ENCODE results near the gene HOGA1. TPM values are rescaled to one million over a fixed set of nuclear protein-coding genes. Genes with fewer than 3 reads are reported as not detected.
"Not testable (repeated sequence)": the region's sequence is repeated elsewhere in the genome, so short reads cannot be mapped to it uniquely, and the experiment has no call there.

The HOGA1 gene
- total RNA-seq, 2 experiments from 2014 or later = not detected

- no peaks in the 10 kb centered on the region for H3K27me3 Mint-ChIP-seq
- CTCF ChIA-PET = interaction anchor here (0.7 to 1.3 kb wide), 3 partner anchors 28 to 143 kb away, joined by 3 to 5 read pairs (median 3); partner anchors contain the start of gene ANKRD2
- peak; percentile 64 for DNase-seq
- H3K4me1 Mint-ChIP-seq (ENCODE audit: low read depth) = peaks cover 17% of the 10 kb centered on the region
- H3K36me3 Mint-ChIP-seq = peaks cover 20% of the 10 kb centered on the region
- peak overlapping the region; percentile 77 for H3K27ac Mint-ChIP-seq
- intact Hi-C loops (cut with micrococcal nuclease) = loop anchor here (1.0 kb wide), 1 partner anchor 8 kb away; the partner anchor contains the start of gene PI4K2A
- POLR2A ChIA-PET = interaction anchor here (1.2 kb wide), 1 partner anchor 8 kb away, joined by 9 read pairs; the partner anchor contains the start of gene PI4K2A
- H3K4me3 Mint-ChIP-seq = peak overlapping the region; percentile 21
- no peaks in the 10 kb centered on the region for H3K9me3 Mint-ChIP-seq
Observed at GRCh38 chr10:97648562-97649404, 64.6 kb downstream of the HOGA1 start.

GRCh38 chr10:97649405-97649750 lies 65.2 kb downstream of the HOGA1 start:
- peak overlapping the region; percentile 21 for H3K4me3 Mint-ChIP-seq
- DNase-seq, H3K27me3 Mint-ChIP-seq, H3K9me3 Mint-ChIP-seq: not testable (repeated sequence)
- peaks cover 23% of the 10 kb centered on the region for H3K36me3 Mint-ChIP-seq
- peak overlapping the region; percentile 77 for H3K27ac Mint-ChIP-seq
- intact Hi-C loops (cut with micrococcal nuclease) = loop anchor here (1.0 kb wide), 1 partner anchor 9 kb away; the partner anchor contains the start of gene PI4K2A
- CTCF ChIA-PET = interaction anchor here (1.1 to 1.3 kb wide), 2 partner anchors 28 to 77 kb away, joined by 3 to 5 read pairs; partner anchors contain the start of gene ANKRD2
- POLR2A ChIA-PET = interaction anchor here (1.2 kb wide), 1 partner anchor 9 kb away, joined by 9 read pairs; the partner anchor contains the start of gene PI4K2A
- peaks cover 17% of the 10 kb centered on the region for H3K4me1 Mint-ChIP-seq (ENCODE audit: low read depth)

- ChIA-PET POLR2A (no interaction called here), CTCF (no interaction called here)
- DNase-seq = no peak
- Mint-ChIP-seq H3K4me3 (no peak overlapping the region), H3K27me3 (no peaks in the 10 kb centered on the region), H3K4me1 (ENCODE audit: low read depth) (peaks cover 17% of the 10 kb centered on the region), H3K27ac (no peak overlapping the region), H3K36me3 (peaks cover 19% of the 10 kb centered on the region), H3K9me3 (no peaks in the 10 kb centered on the region)
- intact Hi-C loops (cut with micrococcal nuclease) = no loop called here
Observed at GRCh38 chr10:97650726-97651125, 66.5 kb downstream of the HOGA1 start.

GRCh38 chr10:97651773-97652172 lies 67.6 kb downstream of the HOGA1 start:
- no peak for DNase-seq
- no peaks in the 10 kb centered on the region for H3K27me3 Mint-ChIP-seq
- H3K9me3 Mint-ChIP-seq = no peaks in the 10 kb centered on the region
- ChIA-PET CTCF (no interaction called here), POLR2A (no interaction called here)
- H3K36me3 Mint-ChIP-seq = peaks cover 17% of the 10 kb centered on the region
- peaks cover 17% of the 10 kb centered on the region for H3K4me1 Mint-ChIP-seq (ENCODE audit: low read depth)
- intact Hi-C loops (cut with micrococcal nuclease) = no loop called here
- no peak overlapping the region for H3K4me3 Mint-ChIP-seq
- H3K27ac Mint-ChIP-seq = no peak overlapping the region

- Mint-ChIP-seq H3K9me3 (no peaks in the 10 kb centered on the region), H3K4me1 (ENCODE audit: low read depth) (no peaks in the 10 kb centered on the region), H3K4me3 (no peak overlapping the region), H3K36me3 (peaks cover 21% of the 10 kb centered on the region), H3K27ac (no peak overlapping the region), H3K27me3 (no peaks in the 10 kb centered on the region)
- ChIA-PET POLR2A (no interaction called here), CTCF (interaction anchor here (0.9 kb wide), 1 partner anchor 75 kb away, joined by 3 read pairs; no protein-coding TSS in a partner anchor)
- intact Hi-C loops (cut with micrococcal nuclease) = no loop called here
- DNase-seq = no peak
Observed at GRCh38 chr10:97656777-97657176, 72.6 kb downstream of the HOGA1 start.

- intact Hi-C loops (cut with micrococcal nuclease) = no loop called here
- CTCF ChIA-PET = no interaction called here
- H3K4me3 Mint-ChIP-seq = no peak overlapping the region
- no peaks in the 10 kb centered on the region for H3K9me3 Mint-ChIP-seq
- DNase-seq = no peak
- no peaks in the 10 kb centered on the region for H3K4me1 Mint-ChIP-seq (ENCODE audit: low read depth)
- POLR2A ChIA-PET = no interaction called here
- peaks cover 27% of the 10 kb centered on the region for H3K36me3 Mint-ChIP-seq
- no peaks in the 10 kb centered on the region for H3K27me3 Mint-ChIP-seq
- no peak overlapping the region for H3K27ac Mint-ChIP-seq
Observed at GRCh38 chr10:97659589-97659988, 75.4 kb downstream of the HOGA1 start.

Other genes with a start within 250 kb of the HOGA1 start
- 1 to 10 TPM; 5.1 to 5.3 TPM for gene FRAT2, start 249.7 kb upstream of the HOGA1 start, total RNA-seq
- 10 to 100 TPM; 40.4 to 41.8 TPM for gene RRP12, start 183.0 kb upstream of the HOGA1 start, total RNA-seq
- gene PGAM1, start 158.2 kb upstream of the HOGA1 start, total RNA-seq = 1,000 to 10,000 TPM; 1,430 to 1,457 TPM
- 10 to 100 TPM; 69.0 to 75.1 TPM for gene EXOSC1, start 138.4 kb upstream of the HOGA1 start, total RNA-seq
- 10 to 100 TPM; 42.5 to 43.6 TPM for gene ZDHHC16, start 138.2 kb upstream of the HOGA1 start, total RNA-seq
- gene MMS19, start 86.0 kb upstream of the HOGA1 start, total RNA-seq = 10 to 100 TPM; 84.7 to 86.8 TPM
- gene UBTD1, start 85.5 kb upstream of the HOGA1 start, total RNA-seq = 1 to 10 TPM; 1.6 to 2.6 TPM
- gene ANKRD2, start 11.6 kb upstream of the HOGA1 start, total RNA-seq = not detected
- gene C10orf62, start 5.3 kb downstream of the HOGA1 start, total RNA-seq = not detected
- gene MORN4, start 49.1 kb downstream of the HOGA1 start, total RNA-seq = 1 to 10 TPM; 5.3 to 6.5 TPM
- gene PI4K2A, start 56.3 kb downstream of the HOGA1 start, total RNA-seq = 10 to 100 TPM; 13.1 to 13.2 TPM
- 1 to 10 TPM; 1.7 to 2.1 TPM for gene AVPI1, start 102.9 kb downstream of the HOGA1 start, total RNA-seq
- 1 to 10 TPM; 2.9 to 4.0 TPM for gene MARVELD1, start 129.3 kb downstream of the HOGA1 start, total RNA-seq
- gene ZFYVE27, start 152.7 kb downstream of the HOGA1 start, total RNA-seq = 10 to 100 TPM; 20.9 to 22.8 TPM
- not detected for gene SFRP5, start 187.6 kb downstream of the HOGA1 start, total RNA-seq

Measured in activated CD4-positive, alpha-beta memory T cell treated with anti-CD3 and anti-CD28 coated beads for 36 hours (primary cell).